NCI-H69 (cell line): ENCODE data around the gene SECISBP2L.
A peak's percentile ranks its signal among the peaks of the same experiment; 100 is the strongest.

Source experiments
- DNase-seq: peaks from one replicate; lab custom pipeline; 2025; lab: John Stamatoyannopoulos, UW

Gene SECISBP2L

GRCh38 chr15:49060710-49061495, 14.7 kb upstream of the SECISBP2L start:
- DNase-seq, result no peak

DNA sequence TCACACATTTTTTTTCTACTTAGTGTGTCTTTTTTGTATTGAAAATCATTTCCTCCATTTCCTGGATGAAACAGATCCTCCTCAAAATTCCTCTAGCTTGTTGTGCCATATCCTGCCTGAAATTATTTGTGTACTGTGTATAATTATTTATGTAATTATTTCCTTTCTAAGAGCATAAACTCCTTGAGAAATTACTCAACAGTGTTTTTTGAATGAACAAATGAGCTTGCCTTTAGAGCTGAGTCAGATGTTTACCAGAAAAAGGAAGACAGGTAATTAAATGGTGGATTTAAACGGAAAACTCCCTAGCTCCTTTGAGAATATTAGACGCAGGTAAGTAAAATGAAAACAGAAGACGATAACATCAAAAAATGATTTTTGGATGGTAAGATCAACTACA, 13.2 kb upstream of the SECISBP2L start:
- DNase-seq, result no peak

- no peak for DNase-seq
Observed at GRCh38 chr15:49058559-49058958, 12.3 kb upstream of the SECISBP2L start.

- no peak for DNase-seq
Observed at GRCh38 chr15:49055630-49056029, 9.4 kb upstream of the SECISBP2L start.

DNA sequence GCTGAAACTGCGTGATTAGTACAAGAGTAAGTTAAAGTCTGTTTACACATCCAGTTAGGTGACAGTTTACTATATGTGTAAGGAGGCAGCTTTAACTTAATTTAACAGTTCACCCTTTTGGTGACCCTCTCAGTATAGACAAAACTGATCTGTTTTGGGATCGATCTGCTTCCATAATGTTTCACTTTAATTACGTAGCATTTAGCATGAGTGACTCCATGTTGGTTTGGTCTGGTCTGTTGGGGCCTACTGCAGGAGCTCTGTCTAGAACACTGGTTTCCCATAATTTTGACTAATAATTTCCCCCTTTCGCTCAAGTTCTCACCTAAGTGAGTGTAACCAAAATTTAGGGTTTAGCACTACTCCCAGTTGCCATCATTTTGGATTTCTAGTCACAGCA, 6.4 kb upstream of the SECISBP2L start:
- no peak for DNase-seq

DNA sequence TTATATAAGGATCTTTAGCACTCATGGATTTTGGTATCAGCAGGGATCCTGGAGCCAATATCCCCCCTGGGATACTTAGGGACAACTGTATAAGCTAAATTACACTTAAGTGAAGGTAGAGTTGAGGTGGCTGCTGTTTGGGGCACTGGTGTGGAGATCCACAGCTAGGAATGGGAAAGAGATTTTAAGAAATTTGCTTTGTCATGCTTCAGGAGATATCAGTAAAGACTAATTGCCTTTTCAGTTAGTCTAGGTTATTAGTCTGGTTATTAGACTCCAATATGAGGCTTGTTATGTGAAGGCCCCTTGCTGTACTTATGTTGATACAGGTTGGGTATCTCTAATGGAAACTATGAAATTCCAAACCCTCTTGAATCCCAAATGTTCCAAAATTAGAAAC, 1.2 kb upstream of the SECISBP2L start:
- DNase-seq, result no peak

- DNase-seq, result peak; percentile 57
Observed at GRCh38 chr15:49045751-49046219, 461 bp downstream of the SECISBP2L start.

DNA sequence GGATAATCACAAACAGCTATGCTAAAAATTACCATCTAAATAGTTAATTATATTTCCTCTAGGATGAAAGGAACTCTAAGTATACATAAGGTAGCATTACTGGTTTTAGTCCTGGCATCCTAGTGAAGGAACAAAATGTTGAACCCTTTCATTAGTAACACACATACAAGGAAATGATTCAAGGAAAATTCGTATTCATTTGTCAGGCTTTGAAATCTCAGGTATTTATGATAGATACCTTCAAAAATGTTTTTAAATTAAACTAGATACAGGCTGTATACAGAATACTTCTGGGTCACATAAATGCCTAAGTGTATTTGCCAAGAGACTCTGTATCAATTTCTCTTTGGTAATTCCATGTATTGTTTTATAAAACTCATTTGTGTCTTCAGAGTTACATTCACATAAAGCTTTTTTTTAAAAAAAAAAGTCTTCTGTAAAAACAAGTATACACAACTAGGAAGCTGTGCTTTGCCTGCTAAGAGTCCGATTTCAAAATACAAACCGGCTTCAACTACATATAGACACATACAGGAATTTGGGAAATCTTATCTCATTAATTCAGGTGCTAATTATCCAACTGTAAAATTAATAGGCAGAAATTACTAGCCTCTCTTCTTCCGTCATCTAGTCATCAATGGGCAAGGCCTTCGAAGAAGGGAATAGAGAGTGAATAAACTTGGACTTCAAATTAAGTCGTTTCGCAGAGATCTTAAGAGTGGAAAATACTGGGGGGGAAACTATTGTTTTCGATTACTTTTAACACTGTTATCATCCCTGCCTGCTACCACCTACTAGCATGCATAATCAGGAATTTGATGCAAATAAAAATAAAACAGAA, 1.3 kb downstream of the SECISBP2L start:
- no peak for DNase-seq

GRCh38 chr15:49044002-49044401, 2.2 kb downstream of the SECISBP2L start:
- no peak for DNase-seq

DNA sequence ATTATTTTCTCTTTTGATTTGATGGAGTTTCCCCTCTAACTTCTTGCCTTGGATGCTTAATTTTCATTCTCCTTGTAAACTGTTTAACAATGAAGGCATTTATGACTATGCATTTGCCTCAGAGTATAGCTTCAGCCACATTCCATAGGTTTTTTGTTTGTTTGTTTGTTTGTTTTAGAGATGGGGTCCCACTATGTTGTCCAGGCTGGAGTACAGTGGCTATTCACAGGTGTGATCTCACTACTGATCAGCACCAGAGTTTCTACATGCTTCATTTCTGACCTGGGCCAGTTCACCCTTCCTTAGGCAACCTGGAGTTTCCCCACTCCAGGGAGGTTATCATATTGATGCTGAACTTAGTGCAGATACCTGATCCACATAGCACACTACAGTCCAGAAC, 4.1 kb downstream of the SECISBP2L start:
- no peak for DNase-seq

DNA sequence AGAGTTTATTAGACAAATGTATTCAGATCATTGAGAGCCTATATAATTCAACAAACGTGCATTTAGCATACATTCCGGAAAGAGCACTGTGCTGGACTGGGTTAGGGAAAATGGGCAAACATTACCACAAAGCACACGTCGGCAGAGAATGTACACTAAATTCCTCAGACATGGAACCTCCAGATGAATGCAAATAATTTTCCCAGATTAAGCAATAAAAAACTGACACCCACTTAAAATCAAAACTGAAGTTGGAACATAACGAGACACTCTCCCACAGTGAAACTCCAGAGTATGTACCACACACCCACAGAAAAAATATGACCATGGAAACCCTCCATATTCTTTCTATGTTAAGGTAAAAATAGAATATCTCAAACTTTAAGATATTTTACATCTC, 4.8 kb downstream of the SECISBP2L start:
- DNase-seq, result no peak

DNA sequence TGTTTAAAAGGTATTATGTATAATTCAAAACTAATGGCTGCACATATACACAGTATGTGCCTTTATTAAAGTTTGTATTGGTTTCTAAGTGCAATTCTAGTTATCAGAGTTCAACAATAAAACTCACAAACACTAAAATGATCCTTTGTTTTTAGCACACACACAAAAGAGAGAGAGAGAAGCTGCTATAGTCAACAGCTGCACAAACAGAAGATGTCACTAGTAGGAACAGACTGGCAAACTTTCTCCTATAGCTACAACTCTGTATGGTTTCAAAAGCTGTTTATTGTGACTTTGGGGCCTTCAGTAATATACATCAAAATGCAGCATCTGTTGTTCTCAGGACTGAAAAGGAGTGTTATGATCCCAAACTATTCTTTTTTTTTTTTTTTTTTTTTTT, 6.1 kb downstream of the SECISBP2L start:
- peak; percentile 13 for DNase-seq

DNA sequence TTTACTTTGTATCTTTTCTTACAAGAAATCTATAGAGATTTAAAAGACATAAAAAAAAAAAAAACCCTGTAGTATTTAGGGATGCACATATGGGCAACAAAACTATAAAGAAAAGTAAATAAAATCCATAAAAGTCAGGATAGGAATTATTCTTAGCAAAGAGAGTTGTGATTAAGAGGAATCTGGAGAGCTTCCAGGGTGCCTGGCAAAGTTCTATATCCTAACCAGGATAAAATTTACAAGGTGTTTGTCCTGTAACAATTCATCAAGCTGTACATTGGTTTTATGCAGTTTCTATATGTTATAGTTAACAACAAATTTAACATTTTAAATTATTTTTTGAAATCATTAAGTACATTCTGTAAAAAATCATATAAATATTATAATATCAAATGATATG, 7.9 kb downstream of the SECISBP2L start:
- no peak for DNase-seq

DNA sequence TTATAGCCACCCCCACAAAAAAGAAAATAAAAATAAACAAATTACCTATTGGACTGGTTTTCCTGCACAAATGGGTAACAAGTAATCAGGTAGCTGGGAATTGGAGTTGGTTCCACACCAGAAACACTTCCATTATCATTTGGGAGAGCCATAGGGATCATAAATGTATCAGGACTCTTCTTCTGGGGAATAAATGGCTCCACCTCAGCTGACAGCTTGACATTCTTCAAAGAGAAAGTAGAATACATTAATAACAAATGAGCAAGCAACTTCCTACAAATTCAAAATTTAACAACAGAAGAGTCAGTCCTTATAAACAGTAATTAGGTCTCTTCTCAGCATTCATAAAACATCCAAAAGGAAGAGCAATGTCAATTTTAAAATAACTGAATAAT, 8.7 kb downstream of the SECISBP2L start:
- DNase-seq, result no peak

DNA sequence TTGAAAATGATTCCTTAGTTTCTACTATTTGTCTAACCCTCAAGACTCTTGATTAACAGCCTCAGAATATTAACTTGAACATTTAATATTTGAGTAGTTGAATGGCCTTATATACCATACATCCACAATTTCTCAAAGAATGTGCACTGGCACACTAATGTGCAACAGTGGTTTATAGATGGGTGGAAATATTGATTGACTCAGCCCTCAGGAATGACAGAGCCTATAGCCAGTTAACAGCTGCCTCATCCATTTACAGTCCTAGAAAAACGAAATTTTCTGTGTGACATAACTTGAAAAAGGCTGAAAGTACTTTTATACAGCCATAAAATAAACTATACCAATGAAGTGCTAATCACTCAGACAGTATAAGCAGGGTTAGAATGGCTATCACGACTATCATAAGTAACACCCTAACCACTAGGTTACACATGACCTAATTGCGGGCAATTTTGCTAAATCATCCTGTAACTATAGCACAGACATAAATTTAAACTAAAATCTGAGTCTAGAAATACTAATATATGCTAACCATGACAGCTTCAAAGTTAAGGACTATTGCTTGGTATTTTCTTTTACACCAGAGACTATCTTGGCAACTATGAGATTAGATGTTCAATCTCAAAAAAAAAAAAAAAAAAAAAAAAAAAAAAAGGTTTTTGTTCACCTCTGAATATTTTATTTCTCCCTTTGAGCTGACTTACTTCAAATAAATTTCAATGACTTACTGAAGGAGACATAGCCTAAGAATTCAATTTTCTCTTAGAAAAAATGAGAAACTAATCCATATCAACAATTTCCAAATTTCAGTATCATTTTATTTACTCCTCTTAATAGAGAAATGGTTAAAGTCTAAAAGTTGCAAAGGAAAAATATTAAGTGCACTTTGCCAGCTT, 9.3 kb downstream of the SECISBP2L start:
- DNase-seq, result no peak

DNA sequence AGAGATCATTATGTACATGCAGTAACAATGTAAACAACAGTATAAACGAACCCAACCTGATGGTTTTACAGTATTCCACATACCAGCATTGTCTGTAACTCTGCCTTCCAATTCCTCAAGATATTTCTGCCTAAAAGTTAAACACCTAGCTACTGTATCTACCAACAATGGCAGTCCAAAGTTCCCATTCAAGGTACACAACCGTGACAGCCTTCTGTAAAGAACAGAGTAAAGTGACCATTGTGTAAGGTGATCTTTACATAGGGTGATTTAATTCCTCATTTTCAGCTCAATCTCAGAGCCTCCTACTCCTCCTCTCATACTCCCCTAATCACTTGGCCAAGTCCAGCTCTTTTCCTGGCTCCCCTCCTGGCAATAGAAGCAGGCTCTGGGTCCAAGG, 10.4 kb downstream of the SECISBP2L start:
- DNase-seq, result peak; percentile 7

GRCh38 chr15:49032601-49033145, 13.6 kb downstream of the SECISBP2L start:
- DNase-seq, result no peak

DNA sequence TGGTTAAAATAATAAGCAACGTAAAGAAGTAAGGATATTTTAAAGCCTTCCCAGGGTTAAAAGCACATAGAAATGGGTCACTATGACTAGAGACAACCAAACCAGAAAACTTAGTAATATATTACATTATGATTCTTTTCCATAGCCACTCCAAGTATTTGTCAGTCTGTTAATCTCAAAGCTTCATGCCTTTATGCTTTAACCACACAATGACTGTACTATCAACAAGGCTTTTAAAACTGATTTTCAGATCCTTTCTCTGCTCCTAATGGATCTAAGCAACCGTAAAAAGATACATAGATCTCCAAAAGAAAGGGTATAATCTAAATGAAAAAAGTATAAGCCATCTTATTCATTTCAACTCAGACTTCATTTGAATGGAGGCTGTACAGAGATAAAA, 14.4 kb downstream of the SECISBP2L start:
- no peak for DNase-seq

- DNase-seq, result no peak
Observed at GRCh38 chr15:49026700-49027099, 19.5 kb downstream of the SECISBP2L start.

GRCh38 chr15:49024840-49025239, 21.4 kb downstream of the SECISBP2L start:
- DNase-seq, result no peak

- DNase-seq, result no peak
Observed at GRCh38 chr15:49023354-49023753, 22.9 kb downstream of the SECISBP2L start.

DNA sequence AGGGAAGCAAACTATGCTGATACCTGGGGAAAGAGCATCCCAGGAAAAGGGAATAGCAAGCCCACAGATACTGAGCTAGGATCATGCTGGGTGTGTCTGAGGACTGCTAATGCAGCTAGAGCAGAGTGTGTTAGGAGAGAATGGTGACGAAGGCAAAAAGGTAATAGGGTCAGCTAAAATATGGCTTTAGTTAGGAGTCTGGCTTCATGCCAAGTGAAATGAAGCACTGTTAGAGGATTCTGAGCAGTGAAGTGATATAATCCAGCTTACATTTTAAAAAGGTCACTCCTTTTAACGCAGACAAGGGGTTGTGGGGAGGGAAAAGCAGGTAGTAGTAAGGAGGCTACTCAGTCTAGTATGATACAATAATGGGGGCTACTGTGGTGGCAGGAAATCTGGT, 30.4 kb downstream of the SECISBP2L start:
- peak; percentile 6 for DNase-seq
